ENCODE results near the gene METTL27.

- no peak for TF ChIP-seq CTCF (IDR thresholded peaks at IDR 0.05)
- TF ChIP-seq POLR2A (IDR thresholded peaks at IDR 0.05), result no peak
Observed at GRCh38 chr7:73882047-73882402, 39.7 kb upstream of the METTL27 start.
